Type B pancreatic cell (in vitro differentiated cells): ENCODE results near the gene ANAPC13. TPM values are rescaled to one million over a fixed set of nuclear protein-coding genes. Genes with fewer than 3 reads are reported as not detected.

ENCODE experiments used
- DNase-seq: peaks from one replicate; pipeline ENCODE4 v3.0.0; 2021; ENCODE audit warnings: mixed read lengths; ENCODE audit not compliant: unreplicated experiment; ENCODE audit errors: extremely low spot score
- H3K27ac Mint-ChIP-seq: 2 replicates; pipeline ENCODE4 v1.8.0; 2021; ENCODE audit warnings: mild to moderate bottlenecking, mixed read lengths
- H3K27me3 Mint-ChIP-seq: 2 replicates; pipeline ENCODE4 v1.8.0; 2021; ENCODE audit warnings: mixed read lengths
- H3K36me3 Mint-ChIP-seq: 2 replicates; pipeline ENCODE4 v1.8.0; 2021; ENCODE audit warnings: mixed read lengths
- H3K4me1 Mint-ChIP-seq: one replicate; pipeline ENCODE4 v1.8.0; 2021; ENCODE audit warnings: mixed read lengths; ENCODE audit not compliant: unreplicated experiment
- H3K4me3 Mint-ChIP-seq: 2 replicates; pipeline ENCODE4 v1.8.0; 2021; ENCODE audit warnings: mild to moderate bottlenecking, mixed read lengths
- H3K9me3 Mint-ChIP-seq: 2 replicates; pipeline ENCODE4 v1.8.0; 2021; ENCODE audit warnings: mixed read lengths
- CTCF ChIP-seq: fragments of 200-600 bp; sonication (generic); conservative IDR thresholded peaks from 2 replicates; pipeline ENCODE4 v1.5.0; 2021; ENCODE audit warnings: antibody characterized with exemption, mild to moderate bottlenecking
- total RNA-seq: library from RNA; stranded (reverse); gene quantifications from 2 replicates; pipeline ENCODE4 v1.2.1, GENCODE V29; 2021; ENCODE audit warnings: low replicate concordance

Gene ANAPC13
- total RNA-seq, 1 donor from 2014 or later, result 57.0 TPM

GRCh38 chr3:134445095-134445494 lies 40.7 kb downstream of the ANAPC13 start:
- H3K27ac Mint-ChIP-seq, result no peak overlapping the region
- no peak overlapping the region for H3K4me3 Mint-ChIP-seq
- H3K4me1 Mint-ChIP-seq, result peaks cover 13% of the 10 kb centered on the region
- no peaks in the 10 kb centered on the region for H3K27me3 Mint-ChIP-seq
- TF ChIP-seq CTCF, result no peak
- H3K36me3 Mint-ChIP-seq, result no peaks in the 10 kb centered on the region
- DNase-seq, result no peak
- H3K9me3 Mint-ChIP-seq, result peaks cover 15% of the 10 kb centered on the region

- no peak for TF ChIP-seq CTCF
- no peak for DNase-seq
- no peak overlapping the region for H3K4me3 Mint-ChIP-seq
- H3K4me1 Mint-ChIP-seq, result no peaks in the 10 kb centered on the region
- H3K9me3 Mint-ChIP-seq, result peaks cover 15% of the 10 kb centered on the region
- no peaks in the 10 kb centered on the region for H3K36me3 Mint-ChIP-seq
- H3K27me3 Mint-ChIP-seq, result no peaks in the 10 kb centered on the region
- no peak overlapping the region for H3K27ac Mint-ChIP-seq
Measured at GRCh38 chr3:134441821-134442220, 44.0 kb downstream of the ANAPC13 start.

DNA sequence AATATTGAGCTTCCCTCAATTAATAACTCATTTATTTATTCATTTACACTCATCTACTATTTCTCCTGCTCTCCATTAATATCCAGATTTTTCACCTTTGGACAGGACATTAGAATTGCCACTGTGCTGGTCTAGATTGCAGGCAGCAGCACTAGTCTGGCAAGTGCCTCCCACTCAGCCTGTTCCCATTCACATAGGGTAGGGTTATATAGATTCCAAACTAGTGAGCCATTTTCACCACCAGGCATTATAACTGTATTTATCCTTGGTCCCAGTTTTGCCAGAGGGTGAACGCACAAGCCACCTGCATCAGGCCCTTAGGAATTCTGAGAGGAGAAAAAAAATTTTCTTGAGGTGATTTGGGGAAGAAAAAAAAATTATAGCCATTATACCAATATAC lies 44.5 kb downstream of the ANAPC13 start:
- H3K27ac Mint-ChIP-seq, result no peak overlapping the region
- no peak overlapping the region for H3K4me3 Mint-ChIP-seq
- H3K9me3 Mint-ChIP-seq, result peaks cover 15% of the 10 kb centered on the region
- TF ChIP-seq CTCF, result no peak
- DNase-seq, result no peak
- no peaks in the 10 kb centered on the region for H3K36me3 Mint-ChIP-seq
- H3K4me1 Mint-ChIP-seq, result no peaks in the 10 kb centered on the region
- no peaks in the 10 kb centered on the region for H3K27me3 Mint-ChIP-seq

DNA sequence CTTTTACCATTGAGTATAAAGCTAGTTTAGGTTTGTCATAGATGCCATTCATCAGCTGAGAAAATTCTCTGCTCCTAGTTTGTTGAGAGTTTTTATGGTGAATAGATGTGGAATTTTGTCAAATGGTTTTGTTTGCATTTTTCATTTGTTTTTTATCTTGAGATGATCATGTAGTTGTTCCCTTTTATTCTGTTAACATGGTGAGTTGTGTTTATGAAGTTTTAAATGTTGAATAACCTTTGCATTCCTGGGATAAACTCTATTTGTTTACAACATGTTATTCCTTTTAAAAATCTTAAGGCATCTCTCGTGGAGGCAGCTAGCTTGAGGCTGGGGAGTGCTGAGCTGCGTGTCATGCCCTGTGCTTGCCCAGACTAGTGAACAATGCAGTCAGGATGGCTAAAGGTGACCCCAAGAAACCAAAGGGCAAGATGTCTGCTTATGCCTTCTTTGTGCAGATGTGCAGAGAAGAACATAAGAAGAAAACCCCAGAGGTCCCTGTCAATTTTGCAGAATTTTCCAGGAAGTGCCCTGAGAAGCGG lies 48.5 kb downstream of the ANAPC13 start:
- Mint-ChIP-seq H3K36me3 (no peaks in the 10 kb centered on the region), H3K27ac (no peak overlapping the region), H3K9me3 (peaks cover 7% of the 10 kb centered on the region), H3K4me1 (no peaks in the 10 kb centered on the region), H3K27me3 (no peaks in the 10 kb centered on the region), H3K4me3 (no peak overlapping the region)
- DNase-seq, result no peak
- no peak for TF ChIP-seq CTCF

DNA sequence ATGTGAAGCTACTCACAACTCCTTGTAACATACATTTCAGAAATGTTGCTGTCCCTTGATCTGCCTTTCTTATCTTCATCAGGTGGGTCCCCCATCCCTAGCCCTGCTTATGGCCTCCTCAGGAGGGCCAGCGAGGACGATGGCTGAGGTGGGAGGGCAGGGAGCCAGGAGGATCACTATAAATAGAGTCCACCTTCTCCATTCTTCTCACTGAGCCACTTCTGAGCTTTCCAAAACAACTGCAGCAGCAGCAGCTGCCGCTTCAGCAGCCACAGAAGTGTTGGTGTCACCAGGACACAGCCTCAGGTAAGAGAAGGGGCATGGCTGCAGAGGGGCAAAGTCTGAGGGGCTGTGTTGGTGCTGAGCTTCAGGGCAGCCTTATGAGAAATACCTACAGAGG lies 53.5 kb downstream of the ANAPC13 start:
- Mint-ChIP-seq H3K27me3 (peaks cover 9% of the 10 kb centered on the region), H3K9me3 (no peaks in the 10 kb centered on the region), H3K27ac (no peak overlapping the region), H3K36me3 (no peaks in the 10 kb centered on the region), H3K4me1 (peaks cover 2% of the 10 kb centered on the region), H3K4me3 (no peak overlapping the region)
- no peak for DNase-seq
- TF ChIP-seq CTCF, result no peak

DNA sequence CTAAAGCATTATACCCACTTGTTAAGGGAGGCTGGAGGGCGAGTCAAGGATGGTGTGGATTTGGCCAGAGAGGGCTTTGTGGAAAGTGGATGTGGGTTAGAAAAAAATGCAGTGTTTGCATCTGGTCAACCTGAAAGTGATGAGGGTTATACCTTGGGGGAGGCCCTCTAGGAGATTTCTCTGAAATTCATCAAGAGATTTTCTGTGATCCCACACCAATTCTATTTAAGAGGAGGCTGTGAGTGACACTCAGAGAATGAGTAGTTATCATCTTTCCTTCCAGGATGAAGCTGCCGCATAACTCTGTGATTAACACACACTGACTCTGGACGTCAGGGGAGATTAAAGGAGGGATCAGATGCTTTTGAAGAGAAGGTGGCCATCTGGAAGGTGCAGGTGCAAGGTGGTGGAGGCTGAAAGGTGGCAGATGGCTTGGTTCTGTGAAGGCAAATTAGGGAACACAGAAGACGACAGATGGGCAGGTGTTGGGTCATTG lies 54.8 kb downstream of the ANAPC13 start:
- H3K4me3 Mint-ChIP-seq, result no peak overlapping the region
- no peaks in the 10 kb centered on the region for H3K36me3 Mint-ChIP-seq
- H3K27me3 Mint-ChIP-seq, result peaks cover 9% of the 10 kb centered on the region
- H3K9me3 Mint-ChIP-seq, result no peaks in the 10 kb centered on the region
- no peak for TF ChIP-seq CTCF
- H3K27ac Mint-ChIP-seq, result no peak overlapping the region
- DNase-seq, result no peak
- H3K4me1 Mint-ChIP-seq, result peaks cover 4% of the 10 kb centered on the region
